Keratinocyte (primary cell): ENCODE data around the gene ASPSCR1. TPM values are rescaled to one million over a fixed set of nuclear protein-coding genes. Genes with fewer than 3 reads are reported as not detected.

Experiments
- DNase-seq: peaks from one replicate; pipeline ENCODE4 v3.0.0-alpha.2; 2011; ENCODE audit warnings: low read depth, missing footprints, low spot score
- FAIRE-seq: peaks from 2 replicates; lab custom pipeline; 2011; peaks lifted over from hg19 to GRCh38; lab: Jason Lieb, UNC
- H2AFZ ChIP-seq: 2 replicates; pipeline ENCODE4 v1.6.0; 2012; ENCODE audit warnings: low read length, control low read depth, inconsistent platforms; ENCODE audit not compliant: control insufficient read depth
- H3K27ac ChIP-seq: 2 replicates; pipeline ENCODE4 v1.5.1; 2011; ENCODE audit warnings: low read length; ENCODE audit not compliant: control insufficient read depth, insufficient read depth
- H3K27me3 ChIP-seq: 3 replicates; pipeline ENCODE4 v1.6.0; 2011; ENCODE audit warnings: low read length; ENCODE audit not compliant: control insufficient read depth, insufficient read depth; ENCODE audit errors: extremely low read depth
- H3K36me3 ChIP-seq, 2 experiments: 2 replicates in 1 of 2; 3 replicates in 1 of 2; pipeline ENCODE4 v1.5.1; 2011; ENCODE audit warnings: low read length in 2 of 2, mild to moderate bottlenecking in 1 of 2; ENCODE audit not compliant: control insufficient read depth in 2 of 2, insufficient read depth in 2 of 2; ENCODE audit errors: extremely low read depth in 1 of 2
- H3K4me1 ChIP-seq: 3 replicates; pipeline ENCODE4 v1.5.1; 2011; ENCODE audit warnings: low read length; ENCODE audit not compliant: control insufficient read depth, insufficient read depth; ENCODE audit errors: extremely low read depth
- H3K4me2 ChIP-seq: 3 replicates; pipeline ENCODE4 v1.6.0; 2011; ENCODE audit warnings: low read depth, low read length; ENCODE audit not compliant: control insufficient read depth, insufficient read depth; ENCODE audit errors: extremely low read depth
- H3K4me3 ChIP-seq, 3 experiments: fragments of 200-600 bp in 1 of 3; sonication (generic) in 1 of 3; 2 replicates in 2 of 3; 3 replicates in 1 of 3; pipeline ENCODE4 v1.5.1; 2011 to 2016; ENCODE audit warnings: low read length in 3 of 3, mild to moderate bottlenecking in 3 of 3, control low read depth in 2 of 3, inconsistent platforms in 1 of 3, low read depth in 1 of 3, mixed read lengths in 1 of 3, mixed run types in 1 of 3, moderate library complexity in 1 of 3; ENCODE audit not compliant: control insufficient read depth in 2 of 3, insufficient read depth in 2 of 3; ENCODE audit errors: extremely low read depth in 1 of 3
- H3K79me2 ChIP-seq: 2 replicates; pipeline ENCODE4 v1.6.0; 2012; ENCODE audit warnings: low read length; ENCODE audit not compliant: control insufficient read depth, insufficient read depth
- H3K9ac ChIP-seq: 3 replicates; pipeline ENCODE4 v1.6.0; 2011; ENCODE audit warnings: low read length; ENCODE audit not compliant: control insufficient read depth, insufficient read depth; ENCODE audit errors: extremely low read depth
- H3K9me1 ChIP-seq: 3 replicates; pipeline ENCODE4 v1.6.0; 2011; ENCODE audit warnings: low read length; ENCODE audit not compliant: control insufficient read depth, insufficient read depth; ENCODE audit errors: extremely low read depth
- H3K9me3 ChIP-seq: 2 replicates; pipeline ENCODE4 v1.5.1; 2012; ENCODE audit warnings: low read depth, low read length; ENCODE audit not compliant: control insufficient read depth
- H4K20me1 ChIP-seq: 3 replicates; pipeline ENCODE4 v1.6.0; 2011; ENCODE audit warnings: low read length; ENCODE audit not compliant: control insufficient read depth, insufficient read depth; ENCODE audit errors: extremely low read depth
- CTCF ChIP-seq, 3 experiments: IDR thresholded peaks in 1 of 3; conservative IDR thresholded peaks in 1 of 3; optimal IDR thresholded peaks in 1 of 3; 2 replicates in 2 of 3; 3 replicates in 1 of 3; pipeline versions ENCODE3 to v1.5.1; 2011; ENCODE audit warnings: low read length in 3 of 3, mild to moderate bottlenecking in 3 of 3, moderate library complexity in 2 of 3, control low read depth in 1 of 3, inconsistent platforms in 1 of 3; ENCODE audit not compliant: insufficient read depth in 2 of 3; ENCODE audit errors: extremely low read depth in 1 of 3
- EZH2 ChIP-seq: IDR thresholded peaks from one replicate; pipeline ENCODE4 v1.6.1; 2012; ENCODE audit warnings: inconsistent platforms, mild to moderate bottlenecking, low read length, moderate library complexity
- dilution Hi-C: fragments of 300-500 bp; cut with MboI; formaldehyde crosslinking; loops from one replicate; pipeline ENCODE4 v1.7.0; 2020; ENCODE audit warnings: low sequenced_read_pairs; ENCODE audit not compliant: extremely low pct_ligation_motif_present
- polyA plus RNA-seq, 5 experiments: library from polyadenylated mRNA; depleted of rRNA in 3 of 5; stranded (reverse) in 3 of 5; stranded (forward) in 1 of 5; unstranded in 1 of 5; fragments of >200 nt; gene quantifications; 1 replicate in 1 of 5; 2 replicates in 3 of 5; 3 replicates in 1 of 5; pipeline versions ENCODE4 v1.2.1 to v1.2.3, GENCODE V29; 2011 to 2012; ENCODE audit warnings: missing spikeins in 2 of 5, low read depth in 1 of 5, low replicate concordance in 1 of 5

The ASPSCR1 gene
- polyA plus RNA-seq, 1 donor (not counting 4 experiments of a cell fraction or from before 2014, with no cell fraction given): 5.2 TPM

DNA sequence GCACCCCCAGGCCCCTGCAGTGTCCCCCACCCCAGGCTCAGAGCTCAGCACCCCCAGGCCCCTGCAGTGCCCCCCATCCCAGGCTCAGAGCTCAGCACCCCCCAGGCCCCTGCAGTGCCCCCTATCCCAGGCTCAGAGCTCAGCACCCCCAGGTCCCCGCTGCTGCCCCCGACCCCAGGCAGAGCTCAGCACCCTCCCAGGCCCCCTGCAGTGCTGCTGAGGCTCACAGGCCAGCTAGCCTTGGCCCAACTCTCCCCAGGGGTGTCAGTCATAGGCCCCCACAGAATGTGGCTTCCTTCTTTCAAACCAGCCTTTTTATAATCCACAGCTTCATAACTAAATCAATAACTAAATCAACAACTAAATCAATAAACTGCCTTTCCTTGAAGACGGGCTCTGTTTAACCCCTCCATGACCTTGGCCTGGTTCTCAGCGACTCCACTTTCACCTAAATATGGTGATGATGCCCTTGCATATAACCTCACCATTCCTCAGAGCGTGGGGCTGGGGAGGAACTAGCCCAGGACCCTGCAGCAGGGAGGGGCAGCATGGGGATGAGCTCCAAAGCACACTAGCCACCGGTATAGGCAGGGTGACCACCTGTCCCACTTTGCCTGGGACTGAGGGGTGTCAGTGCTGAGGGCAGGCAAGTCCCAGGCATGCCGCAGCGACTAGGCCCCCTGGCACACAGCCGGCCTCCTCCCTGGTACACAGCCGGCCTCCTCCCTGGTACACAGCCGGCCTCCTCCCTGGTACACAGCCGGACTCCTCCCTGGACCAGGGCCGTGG lies 21.5 kb upstream of the ASPSCR1 start:
- H3K9me3 ChIP-seq: no peaks in the 10 kb centered on the region
- DNase-seq (no peak), FAIRE-seq (no peak)
- TF ChIP-seq EZH2 (no peak), CTCF (optimal IDR thresholded peaks at IDR 0.05 in 1 of 3, IDR thresholded peaks at IDR 0.05 in 1 of 3, conservative IDR thresholded peaks at IDR 0.05 in 1 of 3; ENCODE audit: extremely low read depth in 1 of 3, insufficient read depth in 2 of 3, low read length in 3 of 3) (no peak)
- no peaks in the 10 kb centered on the region for H3K79me2 ChIP-seq
- no peak overlapping the region for H3K4me2 ChIP-seq
- no peaks in the 10 kb centered on the region for H4K20me1 ChIP-seq
- H2AFZ ChIP-seq: no peak overlapping the region
- no peak overlapping the region for H3K4me3 ChIP-seq
- H3K36me3 ChIP-seq: no peaks in the 10 kb centered on the region
- dilution Hi-C loops: no loop called here
- peaks cover 43% of the 10 kb centered on the region for H3K27me3 ChIP-seq
- no peaks in the 10 kb centered on the region for H3K9me1 ChIP-seq
- no peak overlapping the region for H3K27ac ChIP-seq
- no peak overlapping the region for H3K9ac ChIP-seq
- no peaks in the 10 kb centered on the region for H3K4me1 ChIP-seq

GRCh38 chr17:81956607-81957589 lies 20.5 kb upstream of the ASPSCR1 start:
- no peaks in the 10 kb centered on the region for H3K79me2 ChIP-seq
- H3K9me3 ChIP-seq: no peaks in the 10 kb centered on the region
- no peaks in the 10 kb centered on the region for H3K9me1 ChIP-seq
- no peak overlapping the region for H3K4me2 ChIP-seq
- FAIRE-seq: no peak
- H3K4me1 ChIP-seq: no peaks in the 10 kb centered on the region
- peaks cover 51% of the 10 kb centered on the region for H3K27me3 ChIP-seq
- H3K36me3 ChIP-seq: no peaks in the 10 kb centered on the region
- dilution Hi-C loops: no loop called here
- TF ChIP-seq CTCF (optimal IDR thresholded peaks at IDR 0.05 in 1 of 3, IDR thresholded peaks at IDR 0.05 in 1 of 3, conservative IDR thresholded peaks at IDR 0.05 in 1 of 3; ENCODE audit: extremely low read depth in 1 of 3, insufficient read depth in 2 of 3, low read length in 3 of 3) (no peak), EZH2 (no peak)
- no peaks in the 10 kb centered on the region for H4K20me1 ChIP-seq
- no peak for DNase-seq
- no peak overlapping the region for H3K27ac ChIP-seq
- no peak overlapping the region for H3K4me3 ChIP-seq
- no peak overlapping the region for H3K9ac ChIP-seq
- no peak overlapping the region for H2AFZ ChIP-seq
